ENCODE data around the gene AFP. TPM values are rescaled to one million over a fixed set of nuclear protein-coding genes. Genes with fewer than 3 reads are reported as not detected.

AFP gene
- polyA plus RNA-seq, 3 donors, result not detected

DNA sequence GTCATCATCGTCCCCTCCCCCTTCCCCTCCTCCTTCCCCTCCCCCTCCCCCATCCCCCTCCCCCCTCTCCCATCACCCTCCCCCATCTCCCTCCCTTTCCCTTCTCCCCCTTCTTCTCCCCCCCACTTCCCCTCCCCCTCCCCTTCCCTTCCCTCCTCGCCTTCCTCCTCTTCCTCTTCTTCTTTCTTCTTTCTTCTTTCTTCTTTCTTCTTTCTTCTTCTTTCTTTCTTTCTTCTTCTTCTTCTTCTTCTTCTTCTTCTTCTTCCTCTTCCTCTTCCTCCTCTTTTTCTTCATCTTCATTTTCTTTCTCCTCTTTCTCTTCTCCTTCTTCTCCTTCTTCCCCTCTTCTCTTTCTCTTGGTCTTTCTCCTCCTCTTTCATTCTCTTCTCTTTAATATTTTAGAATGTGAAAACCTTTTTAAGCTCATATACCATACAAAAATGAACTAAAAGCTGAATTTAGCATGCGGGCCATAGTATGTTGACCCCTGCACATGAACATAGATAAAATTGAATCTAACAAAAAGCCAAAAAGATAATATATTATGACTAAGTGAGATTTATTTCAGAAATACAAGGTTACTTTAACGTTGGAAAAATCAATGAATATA, 25.0 kb downstream of the AFP start:
- no peak overlapping the region for H2AFZ ChIP-seq (ENCODE audit: insufficient read depth, low read depth, low read length, poor library complexity, severe bottlenecking)
- Mint-ChIP-seq H3K27me3 (ENCODE audit: low read depth in 3 of 3) (peaks cover 1 to 3% (median 1%) of the 10 kb centered on the region in 3 donors), H3K27ac (no peak overlapping the region)

DNA sequence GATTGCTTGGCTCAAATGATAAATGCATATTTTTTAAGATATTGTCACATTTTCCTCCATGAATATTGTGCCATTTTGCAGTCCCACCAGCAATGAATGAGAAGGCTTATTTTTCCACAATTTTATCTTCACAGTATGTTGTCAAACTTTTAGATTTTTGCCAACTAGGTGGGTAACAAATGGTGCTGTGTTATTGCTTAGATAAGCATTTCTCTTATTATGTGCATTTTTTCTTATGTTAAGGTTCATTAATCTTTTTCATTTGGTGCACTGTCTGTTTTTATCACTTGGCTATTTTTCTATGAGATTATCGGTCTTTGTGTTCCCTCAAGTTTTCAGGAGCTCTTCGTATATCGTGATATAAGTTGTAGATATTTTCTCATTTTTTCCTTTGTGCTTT, 32.1 kb downstream of the AFP start:
- H3K9me3 Mint-ChIP-seq, result peaks cover 4 to 13% (median 5%) of the 10 kb centered on the region in 7 donors
- Histone ChIP-seq H3K27me3 (ENCODE audit: control insufficient read depth in 2 of 2, insufficient read depth in 2 of 2, low read length in 2 of 2) (no peaks in the 10 kb centered on the region), H3K4me2 (replicated peaks; ENCODE audit: extremely low read depth, low read length, poor library complexity, severe bottlenecking) (no peak overlapping the region), H3K9ac (ENCODE audit: insufficient read depth, low read length, poor library complexity, severe bottlenecking) (no peak overlapping the region), H3K4me3 (replicated peaks in 1 of 3; ENCODE audit: low read depth in 2 of 3, low read length in 3 of 3) (no peak overlapping the region), H3K79me2 (ENCODE audit: insufficient read depth, low read length) (no peaks in the 10 kb centered on the region), H3K9me3 (replicated peaks in 1 of 2; ENCODE audit: control insufficient read depth in 1 of 2, insufficient read depth in 1 of 2, low read length in 2 of 2) (no peaks in the 10 kb centered on the region), H4K20me1 (ENCODE audit: insufficient read depth, low read length) (no peaks in the 10 kb centered on the region), H3K27ac (ENCODE audit: low read depth in 1 of 2, low read length in 2 of 2) (no peak overlapping the region), H3K36me3 (replicated peaks in 1 of 2; ENCODE audit: control insufficient read depth in 1 of 2, insufficient read depth in 2 of 2, low read length in 2 of 2) (no peaks in the 10 kb centered on the region), H2AFZ (ENCODE audit: insufficient read depth, low read depth, low read length, poor library complexity, severe bottlenecking) (no peak overlapping the region), H3K4me1 (ENCODE audit: control insufficient read depth in 1 of 2, insufficient read depth in 2 of 2, low read length in 2 of 2) (no peaks in the 10 kb centered on the region)
- no CpG with 5 or more reads among the region's 3 CpGs for WGBS (ENCODE audit: insufficient coverage)
- no peaks in the 10 kb centered on the region for H3K36me3 Mint-ChIP-seq
- intact Hi-C loops (cut with micrococcal nuclease), result no loop called here
- H3K27ac Mint-ChIP-seq, result no peak overlapping the region
- DNase-seq, result no peak
- TF ChIP-seq CTCF (IDR thresholded peaks at IDR 0.05), result no peak
- no peak overlapping the region for H3K4me3 Mint-ChIP-seq
- H3K27me3 Mint-ChIP-seq (ENCODE audit: low read depth in 3 of 3), result peaks cover 0 to 5% (median 4%) of the 10 kb centered on the region in 3 donors
- H3K4me1 Mint-ChIP-seq, result no peaks in the 10 kb centered on the region

More for the DNA sequence above, 25.0 kb downstream of the AFP start:
- Histone ChIP-seq H3K79me2 (ENCODE audit: insufficient read depth, low read length) (no peaks in the 10 kb centered on the region), H3K4me3 (replicated peaks in 1 of 3; ENCODE audit: low read depth in 2 of 3, low read length in 3 of 3) (no peak overlapping the region), H3K27me3 (ENCODE audit: control insufficient read depth in 2 of 2, insufficient read depth in 2 of 2, low read length in 2 of 2) (no peaks in the 10 kb centered on the region), H3K4me1 (ENCODE audit: control insufficient read depth in 1 of 2, insufficient read depth in 2 of 2, low read length in 2 of 2) (no peaks in the 10 kb centered on the region), H3K9ac (ENCODE audit: insufficient read depth, low read length, poor library complexity, severe bottlenecking) (no peak overlapping the region), H3K4me2 (replicated peaks; ENCODE audit: extremely low read depth, low read length, poor library complexity, severe bottlenecking) (no peak overlapping the region), H4K20me1 (ENCODE audit: insufficient read depth, low read length) (no peaks in the 10 kb centered on the region), H3K9me3 (replicated peaks in 1 of 2; ENCODE audit: control insufficient read depth in 1 of 2, insufficient read depth in 1 of 2, low read length in 2 of 2) (no peaks in the 10 kb centered on the region), H3K36me3 (replicated peaks in 1 of 2; ENCODE audit: control insufficient read depth in 1 of 2, insufficient read depth in 2 of 2, low read length in 2 of 2) (no peaks in the 10 kb centered on the region), H3K27ac (ENCODE audit: low read depth in 1 of 2, low read length in 2 of 2) (no peak overlapping the region)
- Mint-ChIP-seq H3K9me3 (peaks cover 0 to 2% (median 0%) of the 10 kb centered on the region in 7 donors), H3K36me3 (no peaks in the 10 kb centered on the region), H3K4me1 (no peaks in the 10 kb centered on the region), H3K4me3 (no peak overlapping the region)
- TF ChIP-seq CTCF (IDR thresholded peaks at IDR 0.05), result no peak
- WGBS (ENCODE audit: insufficient coverage), result no CpG with 5 or more reads among the region's 4 CpGs
- intact Hi-C loops (cut with micrococcal nuclease), result no loop called here
- no peak for DNase-seq

Measured in CD14-positive monocyte (primary cell).